ENCODE measurements around the gene ADAM17.

DNA sequence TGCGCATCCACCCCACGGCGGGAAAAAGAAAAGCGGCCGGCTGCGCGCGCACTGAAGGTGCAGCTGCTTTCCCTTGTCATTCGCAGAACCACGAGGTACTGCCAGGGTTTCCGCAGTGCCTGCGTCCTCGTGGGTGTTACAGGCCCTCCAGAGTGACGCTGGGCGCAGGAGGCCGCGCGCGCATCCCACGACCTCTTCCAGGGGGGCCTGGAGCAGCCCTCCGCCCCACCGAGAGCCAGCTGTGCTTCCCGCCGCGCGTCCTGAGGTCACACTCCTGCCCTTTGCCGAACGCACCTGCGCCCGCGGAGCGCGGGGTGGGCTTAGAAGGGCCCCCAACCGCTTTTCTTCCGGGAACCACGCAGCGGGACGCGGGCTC, 81.7 kb downstream of the ADAM17 start:
- TF ChIP-seq, protein P1, sequence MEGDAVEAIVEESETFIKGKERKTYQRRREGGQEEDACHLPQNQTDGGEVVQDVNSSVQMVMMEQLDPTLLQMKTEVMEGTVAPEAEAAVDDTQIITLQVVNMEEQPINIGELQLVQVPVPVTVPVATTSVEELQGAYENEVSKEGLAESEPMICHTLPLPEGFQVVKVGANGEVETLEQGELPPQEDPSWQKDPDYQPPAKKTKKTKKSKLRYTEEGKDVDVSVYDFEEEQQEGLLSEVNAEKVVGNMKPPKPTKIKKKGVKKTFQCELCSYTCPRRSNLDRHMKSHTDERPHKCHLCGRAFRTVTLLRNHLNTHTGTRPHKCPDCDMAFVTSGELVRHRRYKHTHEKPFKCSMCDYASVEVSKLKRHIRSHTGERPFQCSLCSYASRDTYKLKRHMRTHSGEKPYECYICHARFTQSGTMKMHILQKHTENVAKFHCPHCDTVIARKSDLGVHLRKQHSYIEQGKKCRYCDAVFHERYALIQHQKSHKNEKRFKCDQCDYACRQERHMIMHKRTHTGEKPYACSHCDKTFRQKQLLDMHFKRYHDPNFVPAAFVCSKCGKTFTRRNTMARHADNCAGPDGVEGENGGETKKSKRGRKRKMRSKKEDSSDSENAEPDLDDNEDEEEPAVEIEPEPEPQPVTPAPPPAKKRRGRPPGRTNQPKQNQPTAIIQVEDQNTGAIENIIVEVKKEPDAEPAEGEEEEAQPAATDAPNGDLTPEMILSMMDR (conservative IDR thresholded peaks at IDR 0.05; ENCODE audit: low read length) = no peak
- TF ChIP-seq EZH2phosphoT487 (IDR thresholded peaks at IDR 0.05; ENCODE audit: borderline replicate concordance, low read depth, low read length) = no peak

Data from OCI-LY7 (cell line).